Left colon (tissue), 2 donors: ENCODE measurements around the gene CUL4B. TPM values are rescaled to one million over a fixed set of nuclear protein-coding genes. Genes with fewer than 3 reads are reported as not detected.
"Not testable (repeated sequence)": the region's sequence is repeated elsewhere in the genome, so short reads cannot be mapped to it uniquely, and the experiment has no call there.

Experiments
- ATAC-seq: fragments of 200-7000 bp; cut with Tn5 transposase; one replicate; pipeline ENCODE4 v1.9.1; 2020; ENCODE audit warnings: mild to moderate bottlenecking, moderate library complexity
- DNase-seq, 2 donors: peaks; one replicate each; pipeline ENCODE4 v3.0.0-alpha.2; 2020
- intact Hi-C, 2 donors: fragments of 100-400 bp; cut with DNase I in 1 of 2; cut with micrococcal nuclease in 1 of 2; formaldehyde crosslinking; loops; one replicate each; pipeline versions ENCODE4 v1.11.2 to v1.14.0; 2022; cut with DNase I, micrococcal nuclease
- long read RNA-seq: library from polyadenylated mRNA; unstranded; transcript quantifications from one replicate; pipeline ENCODE4 v2.0.0, GENCODE V29; 2021
- total RNA-seq, 2 donors: library from RNA; stranded (reverse); fragmentation: NEBNext Ultra II Directional; extraction: Animal tissue kit (Norgen Biotek cat#: 25700); gene quantifications; one replicate each; pipeline ENCODE4 v1.2.1, GENCODE V29; 2021
- donor health status: DM: no; HTN: no; CAD: no.
- donor health status: DM: yes; HTN: yes; CAD: no.

The CUL4B gene
- total RNA-seq = 10 to 100 TPM; 26.0 to 33.8 TPM
- long read RNA-seq, full-length matches to known transcripts = 4 of 11 reads
- long read RNA-seq, partial matches to known transcripts = 0 of 11 reads
- long read RNA-seq, other reads (novel, unspliced or antisense) = 7 of 11 reads

GRCh38 chrX:120560842-120561633 is at the start of gene CUL4B:
CUL4B (minus strand) TSS chrX:120560962; CDS start chrX:120560638, 324 bp downstream.
- peak; percentile 90 for ATAC-seq
- peak; percentile 90 to 93 for DNase-seq
- intact Hi-C loops = no loop called here

- DNase-seq (peak; percentile 31 to 42), ATAC-seq (peak; percentile 82)
- intact Hi-C loops = no loop called here
These were observed 43.6 kb upstream of the CUL4B start for GRCh38 chrX:120604361-120604782.

- intact Hi-C loops = no loop called here
These were observed 43.1 kb upstream of the CUL4B start, which contains the start of gene MCTS1 for GRCh38 chrX:120603707-120604360. MCTS1 (plus strand) TSS chrX:120604101; CDS start chrX:120604237, 136 bp downstream.

GRCh38 chrX:120585702-120586101 is 24.9 kb upstream of the CUL4B start:
- no peak for ATAC-seq

More at GRCh38 chrX:120603707-120604360, 43.1 kb upstream of the CUL4B start, which contains the start of gene MCTS1:
- ATAC-seq (peak; percentile 97), DNase-seq (peak; percentile 85 to 91)

GRCh38 chrX:120575379-120576114 is 14.8 kb upstream of the CUL4B start:
- intact Hi-C loops = no loop called here
- no peak for ATAC-seq
- DNase-seq = no peak

More at GRCh38 chrX:120585702-120586101, 24.9 kb upstream of the CUL4B start:
- intact Hi-C loops = no loop called here
- no peak for DNase-seq

- ATAC-seq, DNase-seq, intact Hi-C loops: not testable (repeated sequence)
These were observed 13.0 kb upstream of the CUL4B start for GRCh38 chrX:120573806-120574205.

GRCh38 chrX:120570011-120570600 is 9.3 kb upstream of the CUL4B start:
- ATAC-seq (no peak), DNase-seq (no peak)
- intact Hi-C loops = no loop called here

GRCh38 chrX:120568609-120569008 is 7.8 kb upstream of the CUL4B start:
- intact Hi-C loops = no loop called here
- ATAC-seq = peak; percentile 68
- no peak for DNase-seq

GRCh38 chrX:120568035-120568434 is 7.3 kb upstream of the CUL4B start:
- DNase-seq (no peak), ATAC-seq (peak; percentile 91)
- intact Hi-C loops = no loop called here

GRCh38 chrX:120566817-120567216 is 6.1 kb upstream of the CUL4B start:
- intact Hi-C loops = no loop called here
- DNase-seq = no peak
- no peak for ATAC-seq

- intact Hi-C loops = no loop called here
- no peak for DNase-seq
- ATAC-seq = no peak
These were observed 4.2 kb upstream of the CUL4B start for GRCh38 chrX:120564925-120565324.

- ATAC-seq = no peak
- DNase-seq = no peak
- intact Hi-C loops = no loop called here
These were observed 1.8 kb upstream of the CUL4B start for GRCh38 chrX:120562569-120562926.

GRCh38 chrX:120561634-120562568 is 1.1 kb upstream of the CUL4B start:
- intact Hi-C loops = no loop called here
- ATAC-seq (no peak), DNase-seq (no peak)

- peak; percentile 40 to 51 for DNase-seq
- intact Hi-C loops = no loop called here
These were observed 339 bp downstream of the CUL4B start for GRCh38 chrX:120560405-120560841.

GRCh38 chrX:120559804-120560203 is 958 bp downstream of the CUL4B start:
- intact Hi-C loops = no loop called here
- DNase-seq = no peak
- ATAC-seq = no peak

More at GRCh38 chrX:120560405-120560841, 339 bp downstream of the CUL4B start:
- peak; percentile 47 for ATAC-seq

- ATAC-seq (no peak), DNase-seq (no peak)
- intact Hi-C loops = no loop called here
These were observed 4.5 kb downstream of the CUL4B start for GRCh38 chrX:120556251-120556650.
